COLO829 (cell line): Measurements from ENCODE around the gene DHRS1.

Source experiments
- DNase-seq: peaks from one replicate; pipeline ENCODE4 v3.0.0; 2012; ENCODE audit warnings: low spot score

The DHRS1 gene

GRCh38 chr14:24309538-24310264 is 10.1 kb upstream of the DHRS1 start, which contains the start of gene LTB4R2:
TSS of gene LTB4R2 (plus strand) at chr14:24310140. CDS start at chr14:24310665, 525 bp downstream.
- no peak for DNase-seq

GRCh38 chr14:24308342-24309124 is 9.0 kb upstream of the DHRS1 start:
- no peak for DNase-seq

GRCh38 chr14:24307575-24308341 is 8.2 kb upstream of the DHRS1 start, which contains the start of gene CIDEB:
TSS of gene CIDEB (minus strand) at chr14:24307977. CDS start at chr14:24307858, 119 bp downstream.
- DNase-seq: peak; percentile 65

GRCh38 chr14:24307156-24307574 is 7.6 kb upstream of the DHRS1 start:
- no peak for DNase-seq

GRCh38 chr14:24304019-24304387 is 4.4 kb upstream of the DHRS1 start:
- no peak for DNase-seq

- DNase-seq: no peak
Observed at GRCh38 chr14:24300326-24300980, 873 bp upstream of the DHRS1 start.

GRCh38 chr14:24298892-24299254 is 707 bp downstream of the DHRS1 start:
- peak; percentile 92 for DNase-seq

GRCh38 chr14:24297190-24297964 is 2.2 kb downstream of the DHRS1 start:
- DNase-seq: no peak

GRCh38 chr14:24296341-24297157 is 3.0 kb downstream of the DHRS1 start:
- DNase-seq: peak; percentile 87

- DNase-seq: no peak
Observed at GRCh38 chr14:24293525-24293924, 6.1 kb downstream of the DHRS1 start.

GRCh38 chr14:24292118-24292807 is 7.3 kb downstream of the DHRS1 start:
- no peak for DNase-seq

GRCh38 chr14:24291446-24292117 is 8.0 kb downstream of the DHRS1 start:
- DNase-seq: no peak

- no peak for DNase-seq
Observed at GRCh38 chr14:24290746-24291145, 8.8 kb downstream of the DHRS1 start.

GRCh38 chr14:24289649-24290280 is 9.8 kb downstream of the DHRS1 start:
- no peak for DNase-seq

GRCh38 chr14:24286996-24287395 is 12.6 kb downstream of the DHRS1 start:
- no peak for DNase-seq

- DNase-seq: no peak
Observed at GRCh38 chr14:24285351-24285750, 14.2 kb downstream of the DHRS1 start.

GRCh38 chr14:24284501-24285035 is 15.0 kb downstream of the DHRS1 start:
- DNase-seq: no peak

GRCh38 chr14:24283796-24284460 is 15.7 kb downstream of the DHRS1 start:
- no peak for DNase-seq
